GM21381 (cell line): ENCODE measurements around the gene TRIM45.
"Not testable (repeated sequence)": the region's sequence is repeated elsewhere in the genome, so short reads cannot be mapped to it uniquely, and the experiment has no call there.

Source experiments
- ATAC-seq: cut with Tn5 transposase; IDR thresholded peaks from one replicate; pipeline ENCODE4 v1.9.1; 2021; ENCODE audit warnings: mild to moderate bottlenecking, moderate library complexity; ENCODE audit not compliant: unreplicated experiment

The TRIM45 gene, protein sequence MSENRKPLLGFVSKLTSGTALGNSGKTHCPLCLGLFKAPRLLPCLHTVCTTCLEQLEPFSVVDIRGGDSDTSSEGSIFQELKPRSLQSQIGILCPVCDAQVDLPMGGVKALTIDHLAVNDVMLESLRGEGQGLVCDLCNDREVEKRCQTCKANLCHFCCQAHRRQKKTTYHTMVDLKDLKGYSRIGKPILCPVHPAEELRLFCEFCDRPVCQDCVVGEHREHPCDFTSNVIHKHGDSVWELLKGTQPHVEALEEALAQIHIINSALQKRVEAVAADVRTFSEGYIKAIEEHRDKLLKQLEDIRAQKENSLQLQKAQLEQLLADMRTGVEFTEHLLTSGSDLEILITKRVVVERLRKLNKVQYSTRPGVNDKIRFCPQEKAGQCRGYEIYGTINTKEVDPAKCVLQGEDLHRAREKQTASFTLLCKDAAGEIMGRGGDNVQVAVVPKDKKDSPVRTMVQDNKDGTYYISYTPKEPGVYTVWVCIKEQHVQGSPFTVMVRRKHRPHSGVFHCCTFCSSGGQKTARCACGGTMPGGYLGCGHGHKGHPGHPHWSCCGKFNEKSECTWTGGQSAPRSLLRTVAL

DNA sequence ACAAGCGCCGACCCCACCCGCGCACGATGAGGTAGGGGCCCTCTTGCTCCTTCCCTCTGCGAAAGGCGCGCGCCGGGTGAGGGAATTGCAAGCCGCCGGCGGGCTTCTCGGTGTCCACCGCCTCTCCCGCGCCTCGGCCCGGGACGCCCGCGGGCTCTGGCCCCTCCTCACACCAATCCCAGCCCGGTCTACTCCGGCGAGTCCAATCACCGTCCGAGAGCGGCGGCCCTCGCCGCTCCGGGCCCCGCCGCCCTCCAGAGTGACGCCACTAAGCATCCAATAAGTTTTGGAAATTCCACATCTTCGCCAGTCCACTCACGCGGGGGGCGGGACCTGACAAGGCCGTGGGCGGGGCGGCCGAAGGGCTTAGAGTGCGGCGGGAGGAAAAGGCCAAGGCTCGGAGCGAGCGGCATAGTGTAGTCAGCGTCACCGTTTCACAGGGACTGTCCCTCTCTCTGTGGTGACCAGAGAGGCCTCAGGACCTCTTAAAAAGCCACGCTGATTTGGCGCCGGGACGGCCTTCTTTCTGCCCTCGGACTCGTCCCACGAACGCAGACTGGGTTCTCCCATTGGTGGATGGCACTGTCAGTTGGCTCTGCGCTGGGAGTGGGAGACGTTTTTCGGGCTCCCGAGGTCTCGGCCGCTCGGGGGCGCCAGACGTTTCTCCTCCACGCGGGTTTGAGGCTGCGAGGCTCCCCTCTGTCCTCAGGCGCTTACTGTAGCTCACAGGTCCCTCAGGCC, at the start of gene TRIM45:
TSS of gene TRIM45 (minus strand) at position 161 of the 741 bp plus-strand sequence. CDS start 548 bp downstream, outside the sequence.
- peak; percentile 86 for ATAC-seq

DNA sequence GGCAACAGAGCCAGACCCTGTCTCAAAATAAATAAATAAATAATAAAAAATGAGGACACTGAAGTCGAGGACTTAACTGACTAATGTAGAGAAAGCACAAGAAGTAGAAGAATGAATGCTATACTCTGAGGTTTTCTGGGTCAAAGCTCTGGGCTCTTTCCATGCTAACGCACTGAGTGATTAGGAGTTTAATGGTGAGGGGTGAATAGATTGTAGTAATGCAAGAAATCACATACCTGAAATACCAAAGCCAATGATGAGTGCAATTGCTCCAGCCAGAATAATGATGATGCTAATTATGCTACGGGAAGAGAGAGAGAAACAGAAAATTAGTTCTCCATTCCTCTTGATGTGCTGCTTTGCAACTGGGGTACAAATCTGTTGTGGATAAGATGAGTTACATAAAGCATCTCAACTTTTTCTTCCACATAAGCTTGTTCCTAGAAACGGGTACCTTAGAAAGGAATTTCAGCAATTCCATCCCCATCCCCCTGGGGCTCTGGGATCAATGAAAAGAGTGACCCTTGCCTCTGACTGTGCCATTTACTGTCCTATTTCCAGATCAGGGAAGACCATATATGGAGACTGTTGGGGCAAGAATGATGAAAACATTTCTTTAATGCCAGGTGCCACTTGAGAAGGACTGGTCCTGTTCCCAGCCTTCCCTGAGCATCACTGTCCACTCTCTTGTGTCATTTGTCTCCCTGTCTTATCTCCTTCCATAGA, 48.5 kb upstream of the TRIM45 start:
- no peak for ATAC-seq

DNA sequence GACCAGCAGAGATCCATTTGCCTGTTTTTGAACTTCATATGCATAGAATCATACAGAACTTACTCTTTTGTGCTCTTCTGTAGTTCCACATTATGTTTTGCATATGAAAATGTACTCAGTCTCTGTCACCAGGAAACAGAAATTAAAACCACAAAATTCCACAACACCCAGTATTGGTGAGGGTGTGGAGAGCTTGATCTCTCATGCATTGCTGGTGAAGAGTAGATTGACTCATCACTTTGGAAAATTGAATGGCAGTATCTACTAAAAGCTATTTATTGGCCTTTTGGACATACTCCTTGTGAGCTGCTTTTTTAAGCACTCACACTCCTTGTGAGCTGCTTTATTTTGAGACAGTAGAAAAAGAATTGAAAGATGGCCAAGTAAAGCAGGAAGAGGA, 45.9 kb upstream of the TRIM45 start:
- ATAC-seq: no peak

DNA sequence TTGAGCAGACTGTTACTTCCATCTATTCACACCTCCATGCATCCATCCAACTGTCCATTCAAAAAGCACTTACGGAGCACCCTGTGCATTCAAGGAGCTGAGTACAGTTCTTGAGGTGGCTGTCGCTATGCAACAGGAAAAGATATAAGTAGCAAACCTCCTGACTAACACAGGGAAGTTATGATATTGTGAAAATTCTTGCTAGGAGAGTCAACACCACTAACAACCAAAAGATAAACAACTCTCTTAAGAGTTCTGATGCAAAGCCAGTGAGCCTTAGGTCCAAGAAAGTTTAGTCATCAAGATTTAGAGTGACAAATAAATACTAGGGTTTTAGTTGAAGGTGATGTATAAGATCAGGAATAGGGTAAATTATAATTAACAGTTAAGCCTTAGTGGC, 44.5 kb upstream of the TRIM45 start:
- ATAC-seq: no peak

DNA sequence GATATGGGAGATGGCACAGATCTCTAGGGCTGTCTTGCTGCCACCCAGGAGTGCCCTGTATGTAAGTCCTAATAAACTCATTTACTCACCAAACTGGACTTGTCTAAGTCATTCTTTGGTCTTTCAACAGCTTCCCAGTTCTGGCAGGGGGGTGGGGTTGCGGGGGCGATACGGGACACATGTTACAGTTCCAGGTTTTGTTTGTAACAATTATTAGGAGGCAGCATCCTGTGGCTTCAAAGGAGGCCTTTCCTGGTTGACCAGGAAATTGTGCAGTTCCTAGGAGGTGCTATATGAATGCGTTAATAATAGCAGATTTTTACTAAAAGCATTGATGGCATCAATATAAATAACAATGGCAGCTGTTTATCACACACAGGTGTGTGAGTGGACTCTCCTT, 42.7 kb upstream of the TRIM45 start:
- ATAC-seq: no peak

DNA sequence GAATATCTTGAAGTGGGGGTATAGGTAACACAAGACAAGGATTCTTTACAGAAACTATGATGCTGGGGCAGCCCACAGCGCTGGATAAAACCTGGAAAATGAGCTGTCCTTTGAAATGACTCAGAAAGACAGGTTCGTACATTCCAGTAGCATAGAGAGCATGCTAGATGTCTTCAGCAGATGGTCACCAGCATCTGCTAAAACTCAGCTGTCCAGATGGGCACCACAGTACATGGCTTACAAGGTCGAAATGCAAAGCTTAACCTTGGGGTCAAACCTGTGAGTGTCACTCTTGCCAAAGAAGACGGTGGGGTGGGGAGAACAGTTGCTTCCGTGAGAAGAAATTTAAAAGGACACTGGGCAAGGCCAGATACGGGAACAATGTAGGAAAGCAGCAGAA, 41.3 kb upstream of the TRIM45 start:
- ATAC-seq: no peak

DNA sequence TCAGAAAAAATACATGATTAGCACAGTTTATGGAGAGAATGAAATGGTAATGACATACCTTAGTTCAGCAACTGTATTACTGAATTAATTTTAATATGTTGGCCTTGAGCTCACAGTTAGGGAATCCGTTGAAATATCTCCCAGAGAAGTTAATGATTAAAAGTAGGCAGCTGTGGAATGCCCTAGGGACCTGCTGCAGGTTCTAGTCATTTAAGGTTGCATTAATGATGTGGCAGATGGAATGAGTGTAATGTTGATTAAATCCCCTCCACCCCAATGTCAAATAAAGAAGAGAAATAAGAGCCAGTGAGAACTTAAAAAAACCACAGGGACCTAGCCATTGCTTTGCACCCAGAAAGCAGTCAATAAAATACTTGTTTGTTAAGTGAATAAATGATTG, 40.3 kb upstream of the TRIM45 start:
- no peak for ATAC-seq

DNA sequence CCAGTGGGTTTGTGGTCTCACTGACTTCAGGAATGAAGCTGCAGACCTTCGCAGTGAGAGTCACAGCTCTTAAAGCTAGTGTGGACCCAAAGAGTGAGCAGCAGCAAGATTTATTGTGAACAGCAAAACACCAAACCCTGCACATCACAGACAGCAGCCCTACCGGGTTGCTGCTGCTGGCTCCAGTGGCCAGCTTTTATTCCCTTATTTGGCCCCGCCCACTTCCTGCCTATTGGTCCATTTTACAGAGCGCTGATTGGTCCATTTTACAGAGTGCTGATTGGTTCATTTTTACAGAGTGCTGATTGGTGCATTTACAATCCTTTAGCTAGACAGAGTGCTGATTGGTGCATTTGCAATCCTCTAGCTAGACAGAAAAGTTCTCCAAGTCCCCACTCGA, 29.8 kb upstream of the TRIM45 start:
- not testable (repeated sequence) for ATAC-seq

DNA sequence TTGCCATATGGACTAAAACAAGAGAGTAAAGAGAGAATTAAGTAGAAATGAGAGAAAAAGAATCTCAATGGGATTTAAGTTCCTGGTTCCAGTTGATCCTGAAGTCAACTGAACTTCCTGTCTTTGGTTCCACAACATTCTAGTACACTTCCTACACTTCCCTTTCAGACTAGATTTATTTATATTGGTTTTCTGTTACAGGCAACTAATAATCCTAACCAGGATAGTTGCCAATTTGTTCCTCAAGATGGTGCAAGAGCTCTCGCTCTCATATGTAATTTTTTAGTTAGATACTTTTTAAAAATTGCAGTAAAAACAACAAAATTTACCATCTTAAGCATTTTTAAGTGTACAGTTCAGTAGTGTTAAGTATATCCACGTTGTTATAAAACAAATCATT, 28.8 kb upstream of the TRIM45 start:
- no peak for ATAC-seq

DNA sequence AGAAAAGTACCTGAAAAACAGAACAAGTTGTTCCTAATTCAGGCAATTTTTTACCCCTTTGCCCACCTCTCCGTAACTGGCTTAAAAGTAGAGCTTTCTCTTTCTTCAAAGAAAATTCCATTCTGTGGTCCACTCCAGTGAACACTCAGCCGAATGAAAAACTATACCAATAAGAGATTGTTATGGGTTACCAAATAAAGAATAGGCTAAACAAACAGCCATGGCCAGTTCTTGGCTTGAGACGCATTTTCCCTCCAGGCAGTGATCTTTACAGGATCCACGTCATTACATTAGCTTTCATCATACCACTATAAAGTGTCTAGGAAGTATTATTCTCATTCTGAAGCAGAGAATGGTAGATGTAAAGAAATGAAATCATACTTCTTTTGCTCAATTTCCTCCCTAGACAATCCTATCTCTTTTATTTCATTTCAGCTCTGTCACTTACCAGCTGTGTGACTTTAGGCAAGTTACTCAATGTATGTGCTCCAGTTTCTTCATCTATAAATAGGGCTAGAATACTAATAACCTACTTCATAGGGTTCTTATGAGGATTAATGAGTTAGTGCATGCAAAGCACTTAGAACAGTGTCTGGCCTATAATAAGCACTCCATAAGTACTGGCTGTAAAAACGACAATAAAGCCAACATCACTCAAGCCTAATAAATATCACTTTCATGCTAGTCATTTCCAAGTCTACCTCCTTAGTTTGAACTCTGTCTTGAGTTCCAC, 26.5 kb upstream of the TRIM45 start:
- no peak for ATAC-seq

DNA sequence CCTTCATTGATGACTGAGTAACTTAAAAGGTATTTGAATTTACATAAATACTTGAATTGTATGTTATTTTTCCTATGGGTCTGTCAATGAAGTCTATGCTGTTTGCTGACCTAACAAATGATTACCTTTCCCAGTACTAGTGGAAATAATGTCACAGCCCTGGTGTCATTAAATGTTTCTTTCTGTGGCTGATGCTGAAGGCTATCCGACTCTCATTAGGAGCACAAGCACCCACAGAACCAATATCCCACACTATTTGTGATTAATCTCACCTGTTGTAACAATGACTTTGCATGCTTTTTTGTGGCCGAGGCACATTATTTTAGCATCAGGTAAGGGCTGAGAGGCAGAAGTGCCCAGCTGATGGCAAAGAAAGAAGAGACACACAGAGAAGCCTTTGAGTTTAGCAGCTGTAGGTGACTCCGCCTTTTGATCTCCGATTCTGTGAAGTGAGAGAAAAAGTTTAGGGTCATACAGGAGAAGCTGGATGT, 25.8 kb upstream of the TRIM45 start:
- no peak for ATAC-seq

DNA sequence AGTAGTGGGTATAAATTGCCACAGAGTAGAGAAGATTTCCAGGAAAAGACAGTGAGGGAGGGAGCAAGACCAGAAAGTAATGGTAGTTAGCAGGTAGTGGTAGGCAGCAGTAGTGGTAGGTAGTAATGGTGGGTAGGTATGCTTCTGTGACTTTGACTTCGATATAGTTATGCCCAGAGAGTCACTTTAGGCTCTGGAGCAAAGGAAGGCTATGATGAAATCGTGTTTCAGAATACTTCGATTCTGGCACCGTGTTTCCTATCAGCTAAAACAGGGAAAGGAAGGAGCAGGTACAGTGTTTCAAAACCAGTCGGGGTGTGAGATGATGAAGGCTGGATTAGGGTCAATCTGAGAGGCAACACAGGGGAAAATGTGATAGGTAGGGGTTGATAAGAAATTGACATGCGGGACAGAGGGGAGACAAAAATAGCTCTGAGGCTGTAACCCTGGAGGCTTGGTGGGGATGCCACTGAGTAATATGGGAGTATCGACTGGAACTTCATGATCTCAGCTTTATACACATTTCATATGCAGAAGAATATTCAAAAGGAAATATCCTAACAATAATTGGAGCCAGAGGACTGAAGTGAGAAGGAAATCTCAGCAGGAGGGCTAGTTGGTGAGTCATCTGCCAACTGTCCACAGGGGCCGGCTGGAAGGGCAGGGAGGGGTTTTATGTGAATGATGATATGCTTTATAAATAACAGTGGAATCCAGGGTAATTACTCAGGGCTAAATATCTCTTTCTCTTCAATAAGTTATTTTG, 25.2 kb upstream of the TRIM45 start:
- ATAC-seq: no peak

DNA sequence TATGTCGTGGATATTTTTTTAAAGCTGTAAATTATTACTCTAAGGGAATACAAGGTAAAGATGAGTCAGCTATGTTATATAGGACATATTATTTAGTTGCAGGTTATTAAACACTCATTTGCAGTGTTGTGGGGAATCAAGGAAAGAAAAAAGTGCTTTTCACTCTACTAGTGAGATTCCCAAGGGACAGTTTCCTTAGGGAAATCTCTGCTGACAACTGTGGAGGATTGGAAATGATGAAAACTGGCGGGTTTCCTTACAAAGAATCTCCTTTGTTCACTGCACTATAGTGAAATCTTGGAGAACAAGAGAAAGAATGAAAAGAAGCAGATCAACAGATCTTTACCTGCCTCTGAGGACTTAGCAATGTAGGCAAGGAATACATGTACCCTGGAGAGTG, 24.5 kb upstream of the TRIM45 start:
- no peak for ATAC-seq

DNA sequence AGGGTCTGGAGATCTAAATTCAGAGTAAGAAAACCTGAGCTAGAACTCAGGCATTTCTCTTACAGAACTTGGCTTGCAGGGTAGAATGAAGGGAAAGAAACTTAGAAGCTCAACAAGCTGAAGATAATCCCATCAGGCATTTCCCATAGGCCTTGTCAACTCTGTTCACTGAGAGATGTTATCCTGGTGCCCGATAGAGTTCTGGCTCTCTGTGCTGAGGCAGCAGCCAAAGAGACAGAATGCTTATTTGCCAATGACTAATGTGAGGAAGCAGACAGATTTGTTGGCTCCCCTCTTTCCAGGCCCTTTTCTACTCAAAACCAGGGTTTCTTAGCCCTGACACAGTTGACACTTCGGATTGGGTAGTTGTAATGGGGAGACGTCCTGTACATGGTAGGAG, 22.3 kb upstream of the TRIM45 start:
- ATAC-seq: no peak

DNA sequence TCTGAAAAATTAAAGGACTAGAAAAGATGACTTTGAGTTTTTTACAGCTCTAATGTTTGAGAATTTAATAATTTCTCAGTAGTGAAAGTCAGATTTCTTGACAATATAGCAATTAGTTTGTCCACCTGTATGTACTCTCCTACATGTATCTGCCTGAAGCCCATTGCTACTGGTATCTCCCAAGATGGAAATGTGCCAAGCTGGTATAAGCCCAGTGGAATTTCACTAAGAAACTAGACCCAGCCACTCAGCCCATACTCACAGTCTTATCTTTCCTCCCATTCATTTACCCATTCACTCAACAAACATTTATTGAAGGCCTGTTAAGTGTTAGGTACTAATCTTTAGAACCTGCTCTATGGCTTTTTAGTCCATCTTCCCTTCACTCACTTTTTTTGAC, 21.6 kb upstream of the TRIM45 start:
- no peak for ATAC-seq

DNA sequence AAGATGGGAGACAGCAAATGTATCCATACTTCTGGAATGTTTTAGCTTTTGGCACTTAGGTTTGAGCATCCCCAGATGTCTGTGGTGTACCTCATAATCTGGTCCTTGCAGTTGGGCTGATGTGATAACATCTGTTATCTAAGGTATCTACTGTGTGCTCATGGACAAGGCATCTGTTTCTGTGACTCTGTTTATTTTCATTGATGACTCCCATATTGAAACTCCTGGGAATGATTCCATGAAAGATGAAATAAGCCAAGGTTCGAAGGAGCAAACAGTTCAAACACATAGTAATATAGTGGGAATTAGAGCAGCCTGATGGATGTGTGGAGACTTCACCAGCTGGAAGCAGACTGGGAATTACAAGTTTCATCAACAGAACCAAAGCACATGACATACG, 20.7 kb upstream of the TRIM45 start:
- no peak for ATAC-seq

DNA sequence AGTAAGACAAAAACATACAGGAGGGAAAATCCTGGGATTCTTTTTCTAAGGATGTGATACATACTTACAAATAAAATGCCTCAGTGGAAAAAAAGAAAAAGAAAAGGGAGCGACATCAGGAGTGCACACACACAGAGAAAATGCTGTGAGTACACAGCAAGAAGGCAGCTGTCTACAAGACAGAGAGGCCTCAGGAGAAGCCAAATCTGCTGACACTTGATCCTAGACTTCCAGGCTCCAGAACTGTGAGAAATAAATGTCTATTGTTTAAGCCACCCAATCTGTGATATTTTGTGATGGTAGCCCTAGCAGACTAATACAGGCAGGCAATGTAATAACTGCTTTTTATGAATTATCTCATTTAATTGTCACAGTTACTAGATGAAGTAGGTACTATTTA, 17.0 kb upstream of the TRIM45 start:
- ATAC-seq: no peak

DNA sequence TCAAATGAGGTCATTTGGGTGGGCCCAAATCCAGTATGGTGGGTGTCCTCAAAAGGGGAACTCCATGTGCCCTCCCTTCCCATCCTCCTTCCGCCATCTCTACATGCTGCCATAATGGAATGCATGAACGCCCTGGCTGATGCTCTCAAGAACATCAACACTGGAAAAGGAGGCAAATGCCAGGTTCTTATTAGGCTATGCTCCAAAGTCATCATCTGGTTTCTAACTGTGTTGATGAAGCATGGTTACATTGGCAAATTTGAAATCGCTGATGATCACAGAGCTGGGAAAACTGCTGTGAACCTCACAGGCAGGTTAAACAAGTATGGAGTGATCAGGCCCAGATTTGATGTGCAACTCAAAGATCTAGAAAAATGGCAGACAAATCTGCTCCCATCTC, 16.6 kb upstream of the TRIM45 start:
- ATAC-seq: no peak

DNA sequence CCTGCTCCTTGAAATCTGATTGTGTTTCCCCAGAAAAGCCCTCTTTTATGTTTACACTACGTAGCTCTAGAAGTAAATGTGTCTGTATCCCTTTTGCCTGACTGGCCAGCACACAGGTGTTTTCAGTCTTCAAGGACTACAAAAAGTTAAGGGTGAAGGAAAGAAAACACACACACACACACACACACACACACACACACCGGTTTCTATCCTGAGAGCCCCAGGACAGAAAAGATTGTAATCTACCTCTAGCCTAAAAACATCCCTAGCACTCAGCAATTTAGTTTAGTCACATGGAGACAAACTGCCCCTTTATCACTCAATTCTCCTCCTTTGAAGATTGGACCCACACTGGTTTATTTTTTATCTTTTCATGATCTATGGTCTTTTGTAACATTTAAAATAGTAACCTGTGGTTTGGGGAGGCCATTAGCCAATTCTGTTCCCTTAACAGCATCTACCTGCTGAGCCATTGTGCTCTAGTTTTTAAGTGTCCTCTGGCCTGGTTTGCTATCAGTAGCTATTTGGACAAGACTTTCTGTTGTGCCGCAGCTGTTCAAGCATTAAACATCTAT, 15.8 kb upstream of the TRIM45 start:
- no peak for ATAC-seq
